NCI-H1930 (cell line): ENCODE data around the gene DTX3.
A peak's percentile ranks its signal among the peaks of the same experiment; 100 is the strongest.
"Not testable (repeated sequence)": the region's sequence is repeated elsewhere in the genome, so short reads cannot be mapped to it uniquely, and the experiment has no call there.

Experiments
- DNase-seq, 2 experiments: peaks; one replicate each; lab custom pipeline; 2025; lab: John Stamatoyannopoulos, UW

DTX3 gene

DNA sequence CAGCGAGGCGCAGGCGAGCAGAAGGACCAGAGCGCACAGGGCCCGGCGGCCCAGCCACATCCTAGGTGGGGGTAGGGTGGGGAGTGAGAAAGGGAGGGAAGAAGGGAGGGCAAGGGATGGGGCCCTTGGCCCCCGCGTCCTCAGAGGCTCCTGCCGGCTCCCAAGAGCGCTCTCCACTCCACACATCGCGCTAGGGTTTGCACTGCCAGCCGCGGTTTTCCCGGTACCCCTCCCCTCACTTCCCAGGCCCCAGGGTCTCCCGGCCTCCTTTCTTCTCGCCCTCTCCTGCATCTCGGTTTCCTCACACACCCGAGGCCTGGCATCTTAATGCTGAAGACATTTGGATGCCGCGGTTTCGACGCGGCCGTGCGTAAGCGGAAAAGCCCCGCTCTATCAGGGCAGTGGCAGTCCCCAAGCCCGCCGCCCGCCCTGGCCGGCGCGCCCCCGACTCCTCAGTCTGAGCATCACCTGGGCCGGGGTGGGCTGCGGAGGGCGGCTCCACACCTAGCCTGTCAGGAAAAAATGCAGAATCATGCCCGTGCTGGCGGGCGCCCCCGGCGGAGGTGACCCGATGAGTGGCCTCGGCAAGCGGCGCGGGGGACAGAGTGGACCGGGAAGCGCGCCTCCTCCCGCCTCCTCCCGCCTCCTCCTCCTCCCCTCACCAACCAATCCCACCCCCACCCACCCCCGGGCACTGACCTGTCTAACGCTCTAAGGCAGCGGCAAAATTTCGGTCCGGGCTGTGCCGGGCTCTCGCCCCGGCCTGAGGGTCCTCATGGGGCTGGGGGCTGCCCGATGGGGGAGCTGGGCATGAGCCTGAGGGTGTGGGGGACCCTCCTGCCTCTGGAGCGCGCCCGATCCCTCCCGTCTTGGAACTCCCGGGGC lies 27.7 kb downstream of the DTX3 start:
- peak; percentile 18 to 27 for DNase-seq

DNA sequence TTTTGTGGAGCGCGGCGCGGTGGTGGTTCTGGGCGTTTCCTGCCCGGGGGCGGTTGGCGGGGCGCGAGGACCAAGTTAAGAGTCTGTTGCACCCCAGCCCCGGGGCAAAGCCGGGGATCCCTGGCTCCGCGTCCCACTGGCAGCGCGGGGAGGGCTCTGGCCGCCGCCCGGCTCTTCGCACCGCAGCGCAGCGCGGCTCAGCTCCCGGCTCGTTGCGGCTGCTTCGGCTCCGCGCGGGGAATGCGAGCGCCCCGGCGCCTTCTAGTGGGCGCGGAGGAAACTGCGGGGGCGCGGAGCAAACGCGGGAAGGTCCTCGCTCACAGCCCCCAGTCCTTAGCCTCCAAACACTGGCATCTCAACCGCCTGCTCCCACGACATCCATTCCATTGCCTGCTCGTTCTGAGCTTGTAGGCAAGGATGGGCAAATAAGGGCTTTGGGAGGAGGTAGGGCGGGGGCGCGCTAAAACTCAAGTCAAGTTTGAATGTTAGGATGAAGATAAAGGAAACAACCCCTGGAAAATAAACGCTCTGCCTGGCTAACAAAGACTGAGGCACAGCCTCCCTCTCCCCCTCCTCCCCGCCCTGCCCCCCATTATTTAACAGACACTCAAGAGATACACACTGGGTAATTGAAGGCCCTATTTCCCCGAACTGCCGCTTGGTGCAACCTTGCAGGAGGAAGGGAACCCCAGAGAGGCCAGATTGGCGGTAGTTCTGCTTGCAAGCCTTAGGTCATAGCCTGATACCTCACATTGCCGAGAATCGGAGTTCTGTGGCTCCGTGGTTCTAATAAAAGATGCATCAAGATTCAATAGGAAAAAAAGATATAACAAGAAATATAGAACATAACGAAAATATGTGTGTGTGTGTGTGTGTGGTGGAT lies 28.6 kb downstream of the DTX3 start, which contains the start of gene B4GALNT1:
TSS of gene B4GALNT1 (minus strand) at position 244 of the 883 bp plus-strand sequence. CDS start 1,069 bp downstream, outside the sequence.
- DNase-seq = peak; percentile 72 to 78

DNA sequence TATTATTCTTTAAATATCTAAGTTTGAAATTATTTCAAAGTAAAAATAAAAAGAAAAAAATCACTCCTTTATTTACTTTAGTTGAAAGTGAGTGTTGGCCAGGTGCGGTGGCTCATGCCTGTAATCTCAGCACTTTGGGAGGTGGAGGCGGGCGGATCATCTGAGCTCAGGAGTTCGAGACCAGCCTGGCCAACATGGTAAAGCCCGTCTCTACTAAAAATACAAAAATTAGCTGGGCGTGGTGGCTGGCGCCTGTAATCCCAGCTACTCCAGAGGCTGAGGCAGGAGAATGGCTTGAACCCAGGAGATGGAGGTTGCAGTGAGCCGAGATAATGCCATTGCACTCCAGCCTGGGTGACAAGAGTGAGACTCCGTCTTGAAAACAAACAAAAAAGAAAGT lies 32.1 kb downstream of the DTX3 start:
- DNase-seq = not testable (repeated sequence)

DNA sequence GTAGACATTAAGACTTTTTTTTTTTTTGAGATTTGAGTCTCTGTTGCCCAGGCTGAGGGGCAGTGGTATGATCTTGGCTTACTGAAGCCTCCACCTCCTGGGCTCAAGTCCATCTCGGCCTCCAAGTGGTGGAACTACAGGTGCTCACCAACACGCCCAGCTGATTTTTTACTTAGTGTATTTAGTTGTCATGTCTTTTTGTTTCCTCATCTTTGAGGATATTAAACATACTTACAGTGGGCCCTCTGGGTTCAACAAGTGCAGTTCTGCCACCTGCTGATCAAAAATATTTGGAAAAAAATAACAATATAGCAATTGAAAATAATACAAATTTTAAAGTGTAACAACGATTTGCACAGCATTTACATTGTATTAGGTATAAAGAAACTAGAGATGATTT lies 32.7 kb downstream of the DTX3 start:
- DNase-seq = no peak

DNA sequence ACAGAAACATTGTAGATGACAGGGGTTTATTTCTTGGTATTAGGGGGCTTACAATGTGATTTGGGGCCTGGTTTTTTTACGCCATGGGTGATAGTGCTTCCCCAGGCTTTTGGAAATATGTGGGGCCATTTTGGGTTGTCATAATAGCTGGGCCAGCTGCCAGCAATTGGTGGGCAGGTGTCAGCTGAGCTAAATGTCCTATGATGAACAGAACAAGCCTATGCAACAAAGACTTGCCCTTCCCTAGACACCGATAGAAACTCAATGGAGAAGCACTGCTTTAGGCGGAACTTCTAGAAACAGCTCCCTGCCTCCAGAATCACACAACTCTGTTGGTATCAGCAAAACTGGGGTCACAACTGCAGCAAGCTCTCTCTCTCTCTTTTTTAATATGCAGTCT lies 33.5 kb downstream of the DTX3 start:
- DNase-seq = no peak

DNA sequence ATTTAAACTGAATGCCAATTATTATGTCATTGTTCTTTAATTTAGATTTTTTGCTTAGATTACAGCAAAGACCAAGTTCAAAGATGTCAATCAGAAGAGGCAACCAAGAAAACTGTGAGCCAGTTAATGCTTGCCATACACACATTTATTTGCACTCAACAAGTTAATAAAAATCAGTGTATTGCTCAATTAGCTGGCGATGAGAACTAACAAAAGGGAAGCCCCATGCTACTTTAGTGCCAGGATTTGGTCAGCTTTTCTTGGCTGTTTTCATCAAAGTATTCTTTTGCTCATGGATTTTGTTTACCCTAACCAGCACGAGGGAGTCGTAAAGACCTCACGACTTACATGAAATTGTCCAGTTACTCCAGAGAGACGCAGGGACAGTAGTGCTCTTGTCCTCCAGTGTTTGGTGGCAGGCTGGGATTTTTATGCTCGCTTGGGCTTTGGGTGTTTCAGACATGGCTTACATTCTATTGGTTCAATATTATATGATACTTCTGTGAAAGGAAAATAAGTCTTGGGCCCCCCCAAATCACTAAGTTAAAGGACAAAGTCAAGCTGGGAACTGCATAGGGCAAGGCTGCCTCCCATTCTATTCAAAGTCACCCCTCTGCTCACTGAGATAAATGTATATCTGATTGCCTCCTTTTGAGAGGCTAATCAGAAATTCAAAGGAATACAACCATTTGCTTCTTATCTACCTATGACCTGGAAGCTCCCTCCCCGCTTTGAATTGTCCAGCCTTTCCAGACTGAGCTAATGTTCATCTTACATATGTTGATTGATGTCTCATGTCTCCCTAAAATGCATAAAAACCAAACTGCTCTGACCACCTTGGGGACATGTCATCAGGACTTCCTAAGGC lies 35.8 kb downstream of the DTX3 start:
- DNase-seq = no peak

DNA sequence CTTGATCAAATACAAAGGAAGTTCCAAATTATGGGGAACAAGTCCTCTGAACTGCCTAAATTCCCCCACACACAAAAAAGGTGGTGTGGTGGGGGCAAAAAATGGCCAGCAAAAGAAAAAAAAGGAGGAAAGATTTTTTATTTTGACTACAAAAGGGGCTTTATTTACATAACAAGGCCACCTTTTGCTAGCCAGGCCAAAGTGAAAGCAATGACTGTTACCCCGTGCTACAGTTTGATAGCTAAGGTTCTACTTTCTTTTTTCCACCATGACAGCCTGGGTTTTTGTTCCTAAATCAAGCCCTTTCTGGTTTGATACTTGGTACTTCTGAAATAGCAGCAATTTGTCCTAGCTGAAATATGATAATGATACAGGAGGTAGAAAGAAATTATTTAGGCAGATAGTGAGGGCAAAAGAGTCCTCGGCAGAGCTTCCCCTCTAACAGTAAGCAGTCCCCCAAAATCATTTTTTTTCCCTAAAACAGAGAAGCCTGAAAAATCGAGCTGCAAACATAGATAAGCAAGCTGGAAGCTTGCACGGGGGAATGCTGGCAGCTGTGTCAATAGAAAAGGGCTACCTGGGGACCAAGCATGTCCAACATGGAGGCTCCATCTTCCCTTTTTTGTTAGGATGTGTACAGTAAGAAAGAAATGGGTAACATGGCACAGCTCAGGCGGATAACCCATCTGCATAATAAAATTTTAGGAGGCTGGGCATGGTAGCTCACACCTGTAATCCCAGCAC lies 37.2 kb downstream of the DTX3 start:
- DNase-seq = no peak

DNA sequence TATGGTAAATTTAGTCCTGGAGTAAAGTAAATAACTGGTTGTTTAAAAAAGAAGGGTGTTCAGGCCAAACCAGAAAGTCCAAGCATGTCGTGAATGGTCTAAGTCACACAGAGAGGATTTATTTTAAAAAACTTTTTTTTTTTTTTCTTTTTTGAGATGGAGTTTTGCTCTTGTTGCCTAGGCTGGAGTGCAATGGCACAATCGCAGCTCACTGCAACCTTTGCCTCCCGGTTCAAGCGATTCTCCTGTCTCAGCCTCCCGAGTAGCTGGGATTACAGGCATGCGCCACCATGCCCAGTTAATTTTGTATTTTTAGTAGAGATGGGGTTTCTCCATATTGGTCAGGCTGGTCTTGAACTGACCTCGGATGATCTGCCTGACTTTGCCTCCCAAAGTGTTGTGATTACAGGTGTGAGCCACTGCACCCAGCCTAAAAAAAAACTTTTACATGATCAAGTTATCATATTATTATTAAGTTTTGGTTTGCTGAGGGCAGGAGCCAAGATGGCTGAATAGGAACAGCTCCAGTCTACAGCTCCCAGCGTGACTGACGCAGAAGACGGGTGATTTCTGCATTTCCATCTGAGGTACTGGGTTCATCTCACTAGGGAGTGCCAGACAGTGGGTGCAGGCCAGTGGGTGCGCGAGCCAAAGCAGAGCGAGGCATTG lies 41.5 kb downstream of the DTX3 start:
- DNase-seq = not testable (repeated sequence)

DNA sequence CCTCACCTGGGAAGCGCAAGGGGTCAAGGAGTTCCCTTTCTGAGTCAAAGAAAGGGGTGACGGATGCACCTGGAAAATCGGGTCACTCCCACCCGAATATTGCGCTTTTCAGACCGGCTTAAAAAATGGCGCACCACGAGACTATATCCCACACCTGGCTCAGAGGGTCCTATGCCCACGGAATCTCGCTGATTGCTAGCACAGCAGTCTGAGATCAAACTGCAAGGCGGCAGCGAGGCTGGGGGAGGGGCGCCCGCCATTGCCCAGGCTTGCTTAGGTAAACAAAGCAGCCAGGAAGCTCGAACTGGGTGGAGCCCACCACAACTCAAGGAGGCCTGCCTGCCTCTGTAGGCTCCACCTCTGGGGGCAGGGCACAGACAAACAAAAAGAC lies 42.0 kb downstream of the DTX3 start:
- not testable (repeated sequence) for DNase-seq

DNA sequence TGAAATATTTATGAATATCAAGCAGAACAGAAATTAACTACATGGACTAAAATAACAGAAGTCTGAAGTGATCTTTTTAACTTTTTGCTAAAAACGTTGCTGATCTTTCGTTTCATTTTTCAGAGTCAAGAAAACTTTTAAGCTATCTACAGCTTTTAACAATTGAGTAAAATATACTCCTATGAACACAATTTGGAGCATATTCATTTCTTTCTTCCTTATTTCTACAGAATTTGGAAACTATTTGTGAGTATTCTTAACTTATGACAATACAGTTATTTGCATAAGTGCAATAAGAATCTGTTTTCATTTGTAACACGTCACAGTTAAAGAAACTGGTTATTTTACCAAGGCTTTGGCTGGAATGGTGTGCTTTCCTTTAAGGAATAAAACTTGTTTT lies 49.4 kb downstream of the DTX3 start:
- DNase-seq = no peak

DNA sequence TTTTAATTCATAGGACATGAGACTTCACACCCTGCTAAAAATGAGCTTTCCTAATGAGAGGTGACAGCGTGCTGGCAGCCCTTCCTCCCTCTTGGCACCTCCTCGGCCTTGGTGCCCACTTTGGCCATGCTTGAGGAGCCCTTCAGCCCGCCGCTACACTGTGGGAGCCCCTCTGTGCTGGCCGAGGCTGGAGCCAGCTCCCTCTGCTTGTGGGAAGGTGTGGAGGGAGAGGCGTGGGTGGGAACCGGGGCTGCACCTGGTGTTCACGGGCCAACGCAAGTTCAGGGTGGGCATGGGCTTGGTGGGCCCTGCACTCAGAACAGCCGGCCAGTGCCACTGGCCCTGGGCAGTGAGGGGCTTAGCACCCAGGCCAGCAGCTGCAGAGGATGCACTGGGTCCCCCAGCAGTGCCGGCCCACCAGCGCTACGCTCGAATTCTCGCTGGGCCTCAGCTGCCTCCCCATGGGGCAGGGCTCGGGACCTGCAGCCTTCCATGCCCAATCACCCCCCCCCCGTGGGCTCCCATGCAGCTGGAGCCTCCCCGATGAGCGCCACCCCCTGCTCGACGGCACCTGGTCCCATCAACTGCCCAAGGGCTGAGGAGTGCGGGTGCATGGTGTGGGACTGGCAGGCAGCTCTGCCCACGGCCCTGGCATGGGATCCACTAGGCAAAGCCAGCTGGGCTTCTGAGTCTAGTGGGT lies 51.1 kb downstream of the DTX3 start:
- no peak for DNase-seq

DNA sequence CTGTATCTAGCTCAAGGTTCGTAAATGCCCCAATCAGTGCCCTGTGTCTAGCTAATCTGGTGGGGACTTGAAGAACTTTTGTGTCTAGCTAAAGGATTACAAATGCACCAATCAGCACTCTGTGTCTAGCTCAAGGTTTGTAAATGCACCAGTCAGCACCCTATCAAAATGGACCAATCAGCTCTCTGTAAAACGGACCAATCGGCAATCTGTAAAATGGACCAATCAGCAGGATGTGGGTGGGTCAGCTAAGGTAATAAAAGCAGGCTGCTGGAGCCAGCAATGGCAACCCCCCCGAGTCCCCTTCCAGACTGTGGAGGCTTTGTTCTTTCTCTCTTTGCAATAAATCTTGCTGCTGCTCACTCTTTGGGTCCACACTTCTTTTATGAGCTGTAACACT lies 51.8 kb downstream of the DTX3 start:
- DNase-seq = not testable (repeated sequence)

DNA sequence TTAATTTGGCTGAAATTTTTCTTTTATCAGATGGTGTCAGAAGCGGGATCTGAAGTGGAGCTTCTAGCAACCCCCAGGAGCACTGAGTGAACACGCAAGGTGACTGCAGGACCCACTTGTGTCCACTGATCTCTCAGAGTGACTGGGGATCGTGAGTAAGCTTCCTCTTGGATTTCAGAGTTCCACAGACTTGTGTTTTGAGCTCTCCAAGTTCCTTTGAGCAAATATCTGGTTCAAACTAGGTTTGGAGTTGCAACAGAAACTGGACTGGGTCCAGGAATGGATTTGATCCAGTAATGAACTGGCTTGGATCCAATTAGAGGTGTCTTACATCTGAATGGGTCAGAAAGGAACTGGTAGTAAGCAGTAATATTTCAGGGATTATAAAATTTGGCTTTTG lies 53.1 kb downstream of the DTX3 start:
- no peak for DNase-seq

DNA sequence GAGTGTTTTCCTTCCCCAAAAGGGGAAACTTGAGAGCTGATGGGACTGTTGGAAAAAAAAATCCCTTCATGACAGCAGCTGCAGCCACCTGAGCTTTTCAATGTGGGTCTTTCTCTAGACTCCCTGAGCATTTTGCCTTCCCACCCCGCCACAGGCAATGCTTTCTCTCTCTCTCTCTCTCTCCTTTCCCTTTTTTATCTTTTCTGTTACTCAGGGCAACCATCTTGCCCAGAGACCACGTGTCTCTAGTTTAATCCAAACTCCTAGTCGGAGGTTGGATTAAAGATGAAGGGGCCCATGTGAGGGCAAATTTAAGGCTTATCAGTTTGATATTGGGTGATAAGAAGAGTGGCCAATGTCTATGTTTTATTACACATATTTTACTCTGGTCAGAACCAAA lies 54.3 kb downstream of the DTX3 start:
- no peak for DNase-seq
